WTC11 (cell line): ENCODE data around the gene CTNND2.

ENCODE experiments used
- ATF1 ChIP-seq: sonication (generic); formaldehyde crosslinking; IDR thresholded peaks from 2 replicates; pipeline ENCODE4 v1.8.1; 2023; ENCODE audit warnings: mild to moderate bottlenecking, moderate library complexity, missing genetic modification reagents
- ATF6 ChIP-seq: sonication (generic); formaldehyde crosslinking; IDR thresholded peaks from 2 replicates; pipeline ENCODE4 v1.8.1; 2023; ENCODE audit warnings: mild to moderate bottlenecking, missing genetic modification reagents
- CTCF ChIP-seq: fragments of 200-600 bp; IDR thresholded peaks from 2 replicates; pipeline ENCODE4 v1.8.0; 2022; ENCODE audit warnings: antibody characterized with exemption
- ELF4 ChIP-seq: sonication (generic); formaldehyde crosslinking; IDR thresholded peaks from 2 replicates; pipeline ENCODE4 v1.8.1; 2022; ENCODE audit warnings: low read depth, mild to moderate bottlenecking, moderate library complexity, missing genetic modification reagents
- ESRRA ChIP-seq: sonication (generic); formaldehyde crosslinking; IDR thresholded peaks from 2 replicates; pipeline ENCODE4 v1.8.1; 2022; ENCODE audit warnings: mild to moderate bottlenecking, missing genetic modification reagents, borderline replicate concordance
- IRF2 ChIP-seq: sonication (generic); formaldehyde crosslinking; IDR thresholded peaks from 2 replicates; pipeline ENCODE4 v1.8.0; 2022; ENCODE audit warnings: low read depth, missing genetic modification reagents, borderline replicate concordance
- NR1H2 ChIP-seq: sonication (generic); formaldehyde crosslinking; IDR thresholded peaks from 2 replicates; pipeline ENCODE4 v1.9.0; 2021; ENCODE audit warnings: mild to moderate bottlenecking, moderate library complexity, missing genetic modification reagents
- STAT6 ChIP-seq: sonication (generic); formaldehyde crosslinking; conservative IDR thresholded peaks from 2 replicates; pipeline ENCODE4 v1.8.1; 2023; ENCODE audit warnings: mild to moderate bottlenecking, low read depth, missing genetic modification reagents, moderate library complexity
- USF2 ChIP-seq: sonication (generic); formaldehyde crosslinking; IDR thresholded peaks from 2 replicates; pipeline ENCODE4 v1.8.1; 2023; ENCODE audit warnings: mild to moderate bottlenecking, missing genetic modification reagents, moderate library complexity

GRCh38 chr5:11854936-11855335, 49.3 kb downstream of the CTNND2 start:
- TF ChIP-seq CTCF (no peak), ATF1 (CRISPR knock-in tag) (no peak), STAT6 (CRISPR knock-in tag) (no peak), NR1H2 (CRISPR knock-in tag) (no peak), ELF4 (CRISPR knock-in tag) (no peak), USF2 (CRISPR knock-in tag) (no peak), ATF6 (CRISPR knock-in tag) (no peak), ESRRA (CRISPR knock-in tag) (no peak), IRF2 (CRISPR knock-in tag) (no peak)
